Measurements from ENCODE around the gene SH3GLB1. TPM values are rescaled to one million over a fixed set of nuclear protein-coding genes. Genes with fewer than 3 reads are reported as not detected.

SH3GLB1 gene
- total RNA-seq, 1 experiment from 2014 or later: 25.0 TPM

- ChIA-PET POLR2A (ENCODE audit: unreplicated experiment) (interaction anchor here (0.6 kb wide), 1 partner anchor 12 kb away, joined by 4 read pairs; no protein-coding TSS in a partner anchor), CTCF (no interaction called here)
- Histone ChIP-seq H3K27ac (ENCODE audit: low read length) (no peak overlapping the region), H3K79me2 (ENCODE audit: low read length) (no peaks in the 10 kb centered on the region), H2AFZ (ENCODE audit: low read length) (no peak overlapping the region), H3K36me3 (ENCODE audit: low read depth, low read length) (no peaks in the 10 kb centered on the region), H3F3A (ENCODE audit: low read length, unreplicated experiment) (peaks cover 6% of the 10 kb centered on the region), H3K4me2 (ENCODE audit: low read length) (no peak overlapping the region), H3K9me3 (ENCODE audit: low read length) (no peaks in the 10 kb centered on the region), H3K9me2 (replicated peaks; ENCODE audit: low read length) (no peaks in the 10 kb centered on the region), H4K20me1 (ENCODE audit: low read length) (no peaks in the 10 kb centered on the region), H3K9ac (ENCODE audit: low read length) (no peak overlapping the region), H3K27me3 (ENCODE audit: low read length) (no peaks in the 10 kb centered on the region), H3K4me3 (ENCODE audit: low read length) (no peak overlapping the region), H3K4me1 (ENCODE audit: insufficient read depth, low read length) (peaks cover 44% of the 10 kb centered on the region)
- no peak for ATAC-seq
- intact Hi-C loops (cut with micrococcal nuclease): no loop called here
- no peak for TF ChIP-seq EZH2 (IDR thresholded peaks at IDR 0.05; ENCODE audit: low read length, unreplicated experiment)
- TF ChIP-seq EZH2phosphoT487 (IDR thresholded peaks at IDR 0.05; ENCODE audit: borderline replicate concordance, low read length): no peak
- no peak for TF ChIP-seq CTCF (conservative IDR thresholded peaks at IDR 0.05; ENCODE audit: low read depth, low read length)
- no TSS peak for BruUV-seq (replicated peaks)
- DNase-seq: no peak
These were observed 71.0 kb downstream of the SH3GLB1 start for GRCh38 chr1:86775395-86775794.

GRCh38 chr1:86776108-86776507 is 71.7 kb downstream of the SH3GLB1 start:
- TF ChIP-seq EZH2phosphoT487 (IDR thresholded peaks at IDR 0.05; ENCODE audit: borderline replicate concordance, low read length) (no peak), EZH2 (IDR thresholded peaks at IDR 0.05; ENCODE audit: low read length, unreplicated experiment) (no peak), CTCF (conservative IDR thresholded peaks at IDR 0.05; ENCODE audit: low read depth, low read length) (no peak)
- POLR2A ChIA-PET (ENCODE audit: unreplicated experiment): no interaction called here
- intact Hi-C loops (cut with micrococcal nuclease): no loop called here
- H3K4me1 ChIP-seq (ENCODE audit: insufficient read depth, low read length): peaks cover 48% of the 10 kb centered on the region
- no peak for DNase-seq
- peaks cover 6% of the 10 kb centered on the region for H3F3A ChIP-seq (ENCODE audit: low read length, unreplicated experiment)
- ATAC-seq: no peak
- H3K27me3 ChIP-seq (ENCODE audit: low read length): no peaks in the 10 kb centered on the region
- H2AFZ ChIP-seq (ENCODE audit: low read length): no peak overlapping the region
- H3K27ac ChIP-seq (ENCODE audit: low read length): no peak overlapping the region
- H3K4me3 ChIP-seq (ENCODE audit: low read length): no peak overlapping the region
- BruUV-seq (replicated peaks): no TSS peak
- H3K9me3 ChIP-seq (ENCODE audit: low read length): no peaks in the 10 kb centered on the region
- H3K9me2 ChIP-seq (replicated peaks; ENCODE audit: low read length): no peaks in the 10 kb centered on the region
- no peak overlapping the region for H3K4me2 ChIP-seq (ENCODE audit: low read length)
- CTCF ChIA-PET: no interaction called here
- H3K79me2 ChIP-seq (ENCODE audit: low read length): no peaks in the 10 kb centered on the region
- no peak overlapping the region for H3K9ac ChIP-seq (ENCODE audit: low read length)
- no peaks in the 10 kb centered on the region for H3K36me3 ChIP-seq (ENCODE audit: low read depth, low read length)
- H4K20me1 ChIP-seq (ENCODE audit: low read length): no peaks in the 10 kb centered on the region

GRCh38 chr1:86778569-86779239 is 74.3 kb downstream of the SH3GLB1 start:
- ATAC-seq (no peak; the same call in 1 of the 2 replicates), DNase-seq (peak; percentile 62)
- no peaks in the 10 kb centered on the region for H3K36me3 ChIP-seq (ENCODE audit: low read depth, low read length)
- intact Hi-C loops (cut with micrococcal nuclease): no loop called here
- BruUV-seq (replicated peaks): no TSS peak
- peak overlapping the region; percentile 30; the same call in 1 of the 2 replicates for H3K4me2 ChIP-seq (ENCODE audit: low read length)
- H3K4me1 ChIP-seq (ENCODE audit: insufficient read depth, low read length): peaks cover 38% of the 10 kb centered on the region
- H4K20me1 ChIP-seq (ENCODE audit: low read length): no peaks in the 10 kb centered on the region
- CTCF ChIA-PET: no interaction called here
- H2AFZ ChIP-seq (ENCODE audit: low read length): no peak overlapping the region
- POLR2A ChIA-PET (ENCODE audit: unreplicated experiment): no interaction called here
- no peaks in the 10 kb centered on the region for H3K79me2 ChIP-seq (ENCODE audit: low read length)
- no peak overlapping the region for H3K4me3 ChIP-seq (ENCODE audit: low read length)
- H3K27me3 ChIP-seq (ENCODE audit: low read length): no peaks in the 10 kb centered on the region
- TF ChIP-seq CTCF (conservative IDR thresholded peaks at IDR 0.05; ENCODE audit: low read depth, low read length): no peak
- no peak for TF ChIP-seq EZH2phosphoT487 (IDR thresholded peaks at IDR 0.05; ENCODE audit: borderline replicate concordance, low read length)
- TF ChIP-seq EZH2 (IDR thresholded peaks at IDR 0.05; ENCODE audit: low read length, unreplicated experiment): no peak
- H3F3A ChIP-seq (ENCODE audit: low read length, unreplicated experiment): peaks cover 6% of the 10 kb centered on the region
- H3K9ac ChIP-seq (ENCODE audit: low read length): no peak overlapping the region
- no peaks in the 10 kb centered on the region for H3K9me2 ChIP-seq (replicated peaks; ENCODE audit: low read length)
- H3K27ac ChIP-seq (ENCODE audit: low read length): peak overlapping the region; percentile 26
- no peaks in the 10 kb centered on the region for H3K9me3 ChIP-seq (ENCODE audit: low read length)
